HepG2 (cell line): ENCODE data around the gene CADPS. TPM values are rescaled to one million over a fixed set of nuclear protein-coding genes. Genes with fewer than 3 reads are reported as not detected.

Experiments used
- ATAC-seq: fragments of 200-7000 bp; cut with Tn5 transposase; 3 replicates; pipeline ENCODE4 v1.9.1; 2020; ENCODE audit warnings: mild to moderate bottlenecking, moderate library complexity
- BruUV-seq: library from RNA; stranded (reverse); fragments of 400-500 nt; replicated peaks from 2 replicates; lab custom pipeline; 2021; lab: Mats Ljungman, UMichigan
- CTCF ChIA-PET: fragments of 300-600 bp; formaldehyde crosslinking; extraction: SDS; loops from one replicate; lab custom pipeline; 2021; ENCODE audit warnings: low total read pairs, inconsistent platforms, low intra/inter-chr PET ratio; lab: Yijun Ruan, JAX
- POLR2A ChIA-PET: fragments of 350-600 bp; sonication (Branson Sonifier 250); formaldehyde crosslinking; loops from one replicate; lab custom pipeline; 2020; ENCODE audit warnings: antibody characterized with exemption, inconsistent platforms; lab: Yijun Ruan, JAX
- DNase-seq: peaks from one replicate; pipeline ENCODE4 v3.0.0-alpha.2; 2015; ENCODE audit warnings: low spot score
- FAIRE-seq: peaks from 3 replicates; lab custom pipeline; 2011; peaks lifted over from hg19 to GRCh38; lab: Jason Lieb, UNC
- H2AFZ ChIP-seq: one replicate; pipeline ENCODE4 v1.6.1; 2011; ENCODE audit warnings: low read length, inconsistent platforms
- H3K27ac ChIP-seq: fragments of 300-600 bp; 3 replicates; pipeline ENCODE4 v1.8.0; 2011; ENCODE audit warnings: mixed run types, mild to moderate bottlenecking, mixed read lengths, low read length, inconsistent platforms; ENCODE audit not compliant: insufficient read depth; ENCODE audit errors: extremely low read length
- H3K27me3 ChIP-seq, 2 experiments: fragments of 200-600 bp in 1 of 2; 2 replicates in 1 of 2; 3 replicates in 1 of 2; pipeline versions ENCODE4 v1.6.0 to v1.8.0; 2011; ENCODE audit warnings: low read length in 2 of 2, mild to moderate bottlenecking in 2 of 2, moderate library complexity in 2 of 2, inconsistent platforms in 1 of 2; ENCODE audit not compliant: insufficient read depth in 2 of 2, control insufficient read depth in 1 of 2
- H3K36me3 ChIP-seq, 2 experiments: fragments of 200-600 bp in 1 of 2; replicated peaks in 1 of 2; 2 replicates in 1 of 2; 3 replicates in 1 of 2; pipeline versions ENCODE4 v1.5.1 to v1.8.0; 2011; ENCODE audit warnings: low read length in 2 of 2, inconsistent platforms in 1 of 2; ENCODE audit not compliant: insufficient read depth in 2 of 2, control insufficient read depth in 1 of 2
- H3K4me1 ChIP-seq: 2 replicates; pipeline ENCODE4 v1.5.1; 2012; ENCODE audit warnings: low read length, inconsistent platforms; ENCODE audit not compliant: insufficient read depth
- H3K4me2 ChIP-seq: 2 replicates; pipeline ENCODE4 v1.6.0; 2011; ENCODE audit warnings: low read depth, low read length, inconsistent platforms
- H3K4me3 ChIP-seq, 3 experiments: fragments of 200-600 bp in 1 of 3; sonication (generic), shearing (Covaris generic) in 1 of 3; replicated peaks in 1 of 3; 2 replicates each; pipeline ENCODE4 v1.5.1; 2011 to 2016; ENCODE audit warnings: low read length in 3 of 3, inconsistent platforms in 2 of 3, low read depth in 2 of 3, mild to moderate bottlenecking in 2 of 3, control low read depth in 1 of 3, mixed read lengths in 1 of 3; ENCODE audit not compliant: insufficient read depth in 1 of 3
- H3K79me2 ChIP-seq: one replicate; pipeline ENCODE4 v1.6.1; 2011; ENCODE audit warnings: low read length, inconsistent platforms; ENCODE audit not compliant: insufficient read depth
- H3K9ac ChIP-seq: 2 replicates; pipeline ENCODE4 v1.6.0; 2011; ENCODE audit warnings: mild to moderate bottlenecking, low read depth, low read length, inconsistent platforms; ENCODE audit not compliant: insufficient read depth
- H3K9me3 ChIP-seq: 2 replicates; pipeline ENCODE4 v1.5.1; 2012; ENCODE audit warnings: mild to moderate bottlenecking, low read length
- H4K20me1 ChIP-seq: 2 replicates; pipeline ENCODE4 v1.6.0; 2011; ENCODE audit warnings: inconsistent platforms, mild to moderate bottlenecking, low read length, moderate library complexity; ENCODE audit not compliant: insufficient read depth
- CC2D1A ChIP-seq: sonication (generic); formaldehyde crosslinking; IDR thresholded peaks from 2 replicates; pipeline ENCODE4 v1.8.1; 2023; ENCODE audit warnings: mild to moderate bottlenecking, missing genetic modification reagents
- GABPA ChIP-seq, 2 experiments: IDR thresholded peaks; 2 replicates each; pipeline ENCODE4 v1.6.1; 2011 to 2016; ENCODE audit warnings: low read depth in 2 of 2, low read length in 1 of 2, missing biosample characterization in 1 of 2, missing genetic modification characterization in 1 of 2
- HNF4G ChIP-seq, 2 experiments: sonication (generic) in 1 of 2; formaldehyde crosslinking in 1 of 2; IDR thresholded peaks; 2 replicates each; pipeline versions ENCODE4 v1.4.0 to v1.6.1; 2011 to 2020; ENCODE audit warnings: borderline replicate concordance in 2 of 2, low read depth in 2 of 2, mild to moderate bottlenecking in 2 of 2, low read length in 1 of 2, missing genetic modification reagents in 1 of 2, moderate library complexity in 1 of 2
- HNRNPH1 ChIP-seq: fragments of 200-400 bp; formaldehyde crosslinking; optimal IDR thresholded peaks from 2 replicates; pipeline ENCODE3; 2017; ENCODE audit warnings: mild to moderate bottlenecking, low read depth, low read length
- KAT2B ChIP-seq: fragments of 150-350 bp; IDR thresholded peaks from 2 replicates; pipeline ENCODE4 v1.6.1; 2014; ENCODE audit warnings: low read depth, low read length, borderline replicate concordance
- KDM3A ChIP-seq: IDR thresholded peaks from 2 replicates; pipeline ENCODE4 v1.6.1; 2018; ENCODE audit warnings: low read depth, missing compliant biosample characterization
- MAF1 ChIP-seq: sonication (generic); formaldehyde crosslinking; IDR thresholded peaks from 2 replicates; pipeline ENCODE4 v1.5.0; 2020; ENCODE audit warnings: missing genetic modification reagents, borderline replicate concordance
- PAF1 ChIP-seq: IDR thresholded peaks from 2 replicates; pipeline ENCODE4 v1.6.1; 2016; ENCODE audit warnings: missing genetic modification reagents, missing compliant biosample characterization
- ZNF24 ChIP-seq: fragments of 450-650 bp; IDR thresholded peaks from 2 replicates; pipeline ENCODE4 v1.6.1; 2017; ENCODE audit warnings: antibody characterized with exemption, mild to moderate bottlenecking
- ZNF296 ChIP-seq: sonication (generic); formaldehyde crosslinking; conservative IDR thresholded peaks from 2 replicates; pipeline ENCODE4 v1.5.0; 2020; ENCODE audit warnings: mild to moderate bottlenecking, missing genetic modification reagents
- WGBS: methylation state at CpG from one replicate; pipeline ENCODE4 v1.1.6; 2017; ENCODE audit warnings: low lambda C conversion rate; 5-methylcytosine and 5-hydroxymethylcytosine counted together
- in situ Hi-C: cut with HindIII; loops from 2 replicates; pipeline ENCODE4 v1.10.0; 2017; ENCODE audit warnings: low pct_unique_long_range_greater_than_20kb; ENCODE audit not compliant: extremely low pct_ligation_motif_present
- intact Hi-C: fragments of 100-400 bp; cut with micrococcal nuclease; formaldehyde crosslinking; loops from one replicate; pipeline ENCODE4 v1.10.0; 2022; ENCODE audit not compliant: unreplicated experiment
- polyA plus RNA-seq, 8 experiments: library from polyadenylated mRNA; depleted of rRNA in 3 of 8; stranded (reverse) in 7 of 8; unstranded in 1 of 8; fragments of >200 nt; fragmentation: Illumina TruSeq in 4 of 8; extraction: Trizol in 4 of 8; gene quantifications; 2 replicates each; pipeline versions ENCODE4 v1.2.1 to v1.2.3, GENCODE V29; 2011 to 2016; ENCODE audit warnings: low read depth in 4 of 8, missing spikeins in 1 of 8, mixed read lengths in 1 of 8; ENCODE audit not compliant: insufficient read depth in 1 of 8
- total RNA-seq, 5 experiments: library from RNA; depleted of rRNA; stranded (reverse); fragments of >200 nt; fragmentation: Illumina TruSeq; extraction: Trizol; gene quantifications; 2 replicates each; pipeline ENCODE4 v1.2.3, GENCODE V29; 2016; ENCODE audit warnings: low read depth in 1 of 5
- TF ChIP-seq, protein P1 (sequence below): fragments of 450-650 bp; IDR thresholded peaks from 2 replicates; pipeline ENCODE4 v1.6.1; 2017
- TF ChIP-seq, protein P2 (sequence below): sonication (generic); formaldehyde crosslinking; IDR thresholded peaks from 2 replicates; pipeline ENCODE4 v1.4.0; 2020; ENCODE audit warnings: missing genetic modification reagents
- TF ChIP-seq, protein P3 (sequence below): sonication (generic); formaldehyde crosslinking; IDR thresholded peaks from 2 replicates; pipeline ENCODE4 v1.4.0; 2020; ENCODE audit warnings: mild to moderate bottlenecking, missing genetic modification reagents
- TF ChIP-seq, protein P4 (sequence below): IDR thresholded peaks from 2 replicates; pipeline ENCODE4 v1.6.1; 2016

The CADPS gene
- total and polyA plus RNA-seq, 2 of the 13 experiments (the other 11 are each of a cell fraction or from before 2014, with no cell fraction given), result not detected

DNA sequence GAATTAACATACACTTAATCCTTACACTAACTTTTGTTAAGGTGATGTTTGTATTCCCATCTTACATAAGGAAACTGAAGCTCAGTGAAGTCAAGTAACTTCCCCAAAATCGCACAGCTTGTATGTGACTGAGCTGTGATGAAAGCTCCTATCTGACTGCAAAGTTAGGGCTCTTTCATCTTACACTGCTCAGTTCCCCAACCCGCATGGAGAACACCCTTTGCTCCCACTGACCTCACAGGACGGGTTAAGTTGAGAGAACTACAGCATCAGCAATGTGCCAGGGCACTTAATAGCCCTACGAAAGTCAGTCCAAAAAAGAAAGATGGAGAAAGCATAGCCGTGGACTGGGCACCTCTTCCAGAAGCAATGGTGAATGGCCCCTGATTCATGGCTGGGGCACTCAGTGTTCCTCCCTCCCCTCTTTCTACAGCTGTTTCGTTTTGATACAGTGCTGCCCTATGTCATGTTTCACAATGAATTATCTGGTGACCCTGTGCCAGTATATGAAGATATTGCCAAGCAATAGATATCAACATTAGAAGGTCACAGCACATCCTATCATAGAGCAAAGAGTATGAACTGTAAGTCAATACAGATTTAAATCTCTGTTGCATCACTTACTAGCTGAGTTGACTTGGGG is 38.0 kb downstream of the CADPS start:
- BruUV-seq, result no TSS peak
- ATAC-seq (no peak), DNase-seq (no peak), FAIRE-seq (no peak)
- Histone ChIP-seq H3K79me2 (no peaks in the 10 kb centered on the region), H2AFZ (no peak overlapping the region), H3K27ac (no peak overlapping the region), H3K27me3 (no peaks in the 10 kb centered on the region), H4K20me1 (no peaks in the 10 kb centered on the region), H3K4me1 (no peaks in the 10 kb centered on the region), H3K9me3 (no peaks in the 10 kb centered on the region), H3K36me3 (no peaks in the 10 kb centered on the region), H3K4me3 (no peak overlapping the region), H3K9ac (no peak overlapping the region), H3K4me2 (no peak overlapping the region)
- POLR2A ChIA-PET, result no interaction called here
- intact Hi-C loops, result no loop called here
- in situ Hi-C loops, result no loop called here
- 5% methylated on average over 6 of the region's 6 CpGs for WGBS
- CTCF ChIA-PET, result no interaction called here
- TF ChIP-seq, protein P1, sequence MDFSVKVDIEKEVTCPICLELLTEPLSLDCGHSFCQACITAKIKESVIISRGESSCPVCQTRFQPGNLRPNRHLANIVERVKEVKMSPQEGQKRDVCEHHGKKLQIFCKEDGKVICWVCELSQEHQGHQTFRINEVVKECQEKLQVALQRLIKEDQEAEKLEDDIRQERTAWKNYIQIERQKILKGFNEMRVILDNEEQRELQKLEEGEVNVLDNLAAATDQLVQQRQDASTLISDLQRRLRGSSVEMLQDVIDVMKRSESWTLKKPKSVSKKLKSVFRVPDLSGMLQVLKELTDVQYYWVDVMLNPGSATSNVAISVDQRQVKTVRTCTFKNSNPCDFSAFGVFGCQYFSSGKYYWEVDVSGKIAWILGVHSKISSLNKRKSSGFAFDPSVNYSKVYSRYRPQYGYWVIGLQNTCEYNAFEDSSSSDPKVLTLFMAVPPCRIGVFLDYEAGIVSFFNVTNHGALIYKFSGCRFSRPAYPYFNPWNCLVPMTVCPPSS, result no peak
- TF ChIP-seq GABPA (IDR thresholded peaks at IDR 0.05; ENCODE audit: low read depth, low read length), result no peak
- no peak for TF ChIP-seq GABPA (CRISPR knock-in tag; IDR thresholded peaks at IDR 0.05; ENCODE audit: low read depth)
- TF ChIP-seq, protein P2, sequence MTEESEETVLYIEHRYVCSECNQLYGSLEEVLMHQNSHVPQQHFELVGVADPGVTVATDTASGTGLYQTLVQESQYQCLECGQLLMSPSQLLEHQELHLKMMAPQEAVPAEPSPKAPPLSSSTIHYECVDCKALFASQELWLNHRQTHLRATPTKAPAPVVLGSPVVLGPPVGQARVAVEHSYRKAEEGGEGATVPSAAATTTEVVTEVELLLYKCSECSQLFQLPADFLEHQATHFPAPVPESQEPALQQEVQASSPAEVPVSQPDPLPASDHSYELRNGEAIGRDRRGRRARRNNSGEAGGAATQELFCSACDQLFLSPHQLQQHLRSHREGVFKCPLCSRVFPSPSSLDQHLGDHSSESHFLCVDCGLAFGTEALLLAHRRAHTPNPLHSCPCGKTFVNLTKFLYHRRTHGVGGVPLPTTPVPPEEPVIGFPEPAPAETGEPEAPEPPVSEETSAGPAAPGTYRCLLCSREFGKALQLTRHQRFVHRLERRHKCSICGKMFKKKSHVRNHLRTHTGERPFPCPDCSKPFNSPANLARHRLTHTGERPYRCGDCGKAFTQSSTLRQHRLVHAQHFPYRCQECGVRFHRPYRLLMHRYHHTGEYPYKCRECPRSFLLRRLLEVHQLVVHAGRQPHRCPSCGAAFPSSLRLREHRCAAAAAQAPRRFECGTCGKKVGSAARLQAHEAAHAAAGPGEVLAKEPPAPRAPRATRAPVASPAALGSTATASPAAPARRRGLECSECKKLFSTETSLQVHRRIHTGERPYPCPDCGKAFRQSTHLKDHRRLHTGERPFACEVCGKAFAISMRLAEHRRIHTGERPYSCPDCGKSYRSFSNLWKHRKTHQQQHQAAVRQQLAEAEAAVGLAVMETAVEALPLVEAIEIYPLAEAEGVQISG (CRISPR knock-in tag), result no peak
- TF ChIP-seq MAF1, result no peak
- no peak for TF ChIP-seq ZNF296 (CRISPR knock-in tag)
- TF ChIP-seq, protein P3, sequence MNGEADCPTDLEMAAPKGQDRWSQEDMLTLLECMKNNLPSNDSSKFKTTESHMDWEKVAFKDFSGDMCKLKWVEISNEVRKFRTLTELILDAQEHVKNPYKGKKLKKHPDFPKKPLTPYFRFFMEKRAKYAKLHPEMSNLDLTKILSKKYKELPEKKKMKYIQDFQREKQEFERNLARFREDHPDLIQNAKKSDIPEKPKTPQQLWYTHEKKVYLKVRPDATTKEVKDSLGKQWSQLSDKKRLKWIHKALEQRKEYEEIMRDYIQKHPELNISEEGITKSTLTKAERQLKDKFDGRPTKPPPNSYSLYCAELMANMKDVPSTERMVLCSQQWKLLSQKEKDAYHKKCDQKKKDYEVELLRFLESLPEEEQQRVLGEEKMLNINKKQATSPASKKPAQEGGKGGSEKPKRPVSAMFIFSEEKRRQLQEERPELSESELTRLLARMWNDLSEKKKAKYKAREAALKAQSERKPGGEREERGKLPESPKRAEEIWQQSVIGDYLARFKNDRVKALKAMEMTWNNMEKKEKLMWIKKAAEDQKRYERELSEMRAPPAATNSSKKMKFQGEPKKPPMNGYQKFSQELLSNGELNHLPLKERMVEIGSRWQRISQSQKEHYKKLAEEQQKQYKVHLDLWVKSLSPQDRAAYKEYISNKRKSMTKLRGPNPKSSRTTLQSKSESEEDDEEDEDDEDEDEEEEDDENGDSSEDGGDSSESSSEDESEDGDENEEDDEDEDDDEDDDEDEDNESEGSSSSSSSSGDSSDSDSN (CRISPR knock-in tag), result no peak
- TF ChIP-seq CC2D1A (CRISPR knock-in tag), result no peak
- no peak for TF ChIP-seq KAT2B
- TF ChIP-seq, protein P4, sequence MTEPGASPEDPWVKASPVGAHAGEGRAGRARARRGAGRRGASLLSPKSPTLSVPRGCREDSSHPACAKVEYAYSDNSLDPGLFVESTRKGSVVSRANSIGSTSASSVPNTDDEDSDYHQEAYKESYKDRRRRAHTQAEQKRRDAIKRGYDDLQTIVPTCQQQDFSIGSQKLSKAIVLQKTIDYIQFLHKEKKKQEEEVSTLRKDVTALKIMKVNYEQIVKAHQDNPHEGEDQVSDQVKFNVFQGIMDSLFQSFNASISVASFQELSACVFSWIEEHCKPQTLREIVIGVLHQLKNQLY (CRISPR knock-in tag), result no peak
- no peak for TF ChIP-seq HNF4G (IDR thresholded peaks at IDR 0.05; ENCODE audit: borderline replicate concordance, low read depth, low read length)
- no peak for TF ChIP-seq HNF4G (CRISPR knock-in tag; IDR thresholded peaks at IDR 0.05; ENCODE audit: borderline replicate concordance, low read depth)
- TF ChIP-seq PAF1 (CRISPR knock-in tag), result no peak
- TF ChIP-seq HNRNPH1, result no peak
- no peak for TF ChIP-seq ZNF24
- no peak for TF ChIP-seq KDM3A (CRISPR knock-in tag)
